HG03575 (cell line): ENCODE results near the gene RABAC1.
"Not testable (repeated sequence)": the region's sequence is repeated elsewhere in the genome, so short reads cannot be mapped to it uniquely, and the experiment has no call there.

Experiments used
- ATAC-seq: cut with Tn5 transposase; IDR thresholded peaks from one replicate; pipeline ENCODE4 v1.9.1; 2021; ENCODE audit not compliant: unreplicated experiment, insufficient number of reproducible peaks, low FRiP score; ENCODE audit errors: extremely low read depth

RABAC1 gene

DNA sequence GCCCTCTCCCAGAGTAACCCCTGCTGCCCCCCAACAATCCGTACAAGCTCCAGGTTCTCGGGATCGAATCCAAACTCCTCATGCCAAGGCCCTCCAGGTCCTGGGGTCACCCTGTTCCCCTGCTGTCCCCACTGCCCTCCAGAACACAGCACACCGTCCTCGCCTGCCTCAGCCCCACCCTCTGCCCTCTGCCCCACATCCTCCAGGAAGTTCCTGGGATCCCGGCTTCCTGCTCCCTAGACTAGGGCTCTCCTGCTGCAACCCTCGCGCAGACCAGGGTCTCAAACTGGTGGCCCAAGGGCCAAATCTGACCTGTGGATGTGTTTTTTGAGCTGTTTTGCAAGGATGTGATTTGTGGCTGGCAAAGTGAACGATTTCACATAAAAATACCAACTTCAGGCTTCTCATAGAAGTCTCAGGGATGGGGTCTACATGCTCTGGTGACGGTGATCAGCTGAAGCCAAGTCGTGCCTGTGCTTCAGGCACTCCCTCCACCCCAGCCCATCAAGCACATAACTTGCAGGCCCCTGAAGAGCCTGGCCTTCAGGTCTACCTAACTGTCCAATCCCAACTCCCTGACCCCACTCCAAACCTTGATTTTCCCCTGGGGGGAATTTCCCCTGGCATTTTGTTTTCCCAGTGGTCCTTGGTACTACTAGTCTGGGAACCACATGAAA lies 1.8 kb downstream of the RABAC1 start:
- no peak for ATAC-seq

- ATAC-seq, result no peak
These were observed 2.5 kb downstream of the RABAC1 start for GRCh38 chr19:41956621-41957020.

GRCh38 chr19:41955521-41955920 lies 3.6 kb downstream of the RABAC1 start:
- no peak for ATAC-seq

GRCh38 chr19:41951686-41952172 lies 7.4 kb downstream of the RABAC1 start:
- ATAC-seq, result no peak

GRCh38 chr19:41947091-41947490 lies 12.0 kb downstream of the RABAC1 start:
- ATAC-seq, result no peak

DNA sequence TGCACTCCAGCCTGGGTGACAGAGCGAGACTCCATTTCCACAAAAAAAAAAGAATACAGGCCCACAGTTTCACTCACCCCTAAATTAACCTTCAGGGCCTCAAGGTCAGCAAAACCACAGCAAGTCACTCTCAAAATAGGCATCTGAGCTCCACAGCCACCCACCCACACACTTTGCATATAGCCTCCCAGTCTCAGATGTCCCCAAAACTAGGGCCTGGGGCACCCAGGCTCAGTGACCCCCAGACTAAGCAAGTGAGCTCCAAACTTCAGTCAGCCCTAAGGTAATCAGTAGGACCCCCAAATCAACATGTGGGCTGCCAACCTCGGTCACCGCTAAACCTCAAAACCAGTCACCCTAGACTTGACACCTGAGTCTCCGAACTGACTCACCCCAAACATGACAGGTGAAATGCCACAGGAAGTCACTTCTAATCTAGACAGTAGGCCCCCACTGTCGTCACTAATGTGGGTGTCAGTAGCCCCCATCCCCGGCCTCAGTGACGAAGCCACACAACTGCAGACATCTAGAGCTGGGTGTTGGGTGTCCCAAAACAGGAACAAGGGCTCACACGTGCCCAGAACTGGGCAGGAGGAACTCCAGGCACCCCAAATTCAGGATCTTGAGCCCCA lies 13.9 kb downstream of the RABAC1 start:
- ATAC-seq, result peak; percentile 66

DNA sequence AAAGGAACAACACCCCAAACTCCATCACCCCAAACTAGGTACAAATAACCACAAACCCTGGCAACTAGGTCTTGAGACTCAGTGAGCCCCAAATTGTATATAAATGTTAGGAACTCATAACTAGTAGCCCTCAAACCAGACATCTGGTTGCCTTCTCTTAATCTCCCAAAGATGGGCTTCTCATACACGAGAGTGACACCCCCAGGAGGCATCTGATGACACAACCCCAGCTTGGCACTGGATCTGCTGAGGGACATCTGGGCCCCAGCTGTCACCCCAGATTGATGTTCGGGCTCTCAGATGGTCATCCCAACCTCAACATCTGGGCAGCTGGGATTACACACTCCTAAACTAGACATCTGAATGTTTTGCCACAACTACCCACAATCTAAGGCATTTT lies 14.8 kb downstream of the RABAC1 start:
- no peak for ATAC-seq

DNA sequence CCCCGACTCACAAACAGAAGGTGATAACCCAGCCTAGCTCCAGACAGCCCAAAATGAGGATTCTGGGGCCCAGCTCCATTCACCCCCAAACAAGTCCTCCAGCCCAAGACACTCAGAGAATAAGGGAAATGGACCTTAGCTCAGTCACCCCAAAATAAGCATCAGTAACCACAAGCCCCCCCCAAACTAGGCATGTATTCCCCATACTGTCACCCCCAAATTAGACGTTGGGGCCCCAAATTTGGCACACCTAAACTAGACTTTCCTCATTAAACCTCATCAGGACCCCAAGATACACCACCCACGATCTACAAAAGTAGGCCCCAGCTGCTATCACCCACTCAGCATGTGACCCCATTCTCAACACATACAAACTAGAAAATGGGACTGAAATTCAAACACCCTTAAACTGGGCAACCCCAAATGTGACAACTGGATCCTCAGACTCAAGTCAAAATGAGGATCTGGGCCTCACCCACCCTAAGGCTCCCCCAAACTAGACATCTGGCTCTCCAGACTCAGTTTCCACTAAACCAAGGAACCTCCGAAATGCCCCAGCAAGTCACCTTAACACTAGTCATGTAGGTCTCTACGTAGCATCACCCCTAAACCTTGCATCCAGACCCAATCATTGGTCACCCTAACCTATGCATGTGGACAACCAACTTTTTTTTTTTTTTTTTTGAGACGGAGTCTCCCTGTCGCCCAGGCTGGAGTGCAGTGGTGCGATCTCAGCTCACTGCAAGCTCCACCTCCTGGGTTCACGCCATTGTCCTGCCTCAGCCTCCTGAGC lies 17.5 kb downstream of the RABAC1 start:
- no peak for ATAC-seq

DNA sequence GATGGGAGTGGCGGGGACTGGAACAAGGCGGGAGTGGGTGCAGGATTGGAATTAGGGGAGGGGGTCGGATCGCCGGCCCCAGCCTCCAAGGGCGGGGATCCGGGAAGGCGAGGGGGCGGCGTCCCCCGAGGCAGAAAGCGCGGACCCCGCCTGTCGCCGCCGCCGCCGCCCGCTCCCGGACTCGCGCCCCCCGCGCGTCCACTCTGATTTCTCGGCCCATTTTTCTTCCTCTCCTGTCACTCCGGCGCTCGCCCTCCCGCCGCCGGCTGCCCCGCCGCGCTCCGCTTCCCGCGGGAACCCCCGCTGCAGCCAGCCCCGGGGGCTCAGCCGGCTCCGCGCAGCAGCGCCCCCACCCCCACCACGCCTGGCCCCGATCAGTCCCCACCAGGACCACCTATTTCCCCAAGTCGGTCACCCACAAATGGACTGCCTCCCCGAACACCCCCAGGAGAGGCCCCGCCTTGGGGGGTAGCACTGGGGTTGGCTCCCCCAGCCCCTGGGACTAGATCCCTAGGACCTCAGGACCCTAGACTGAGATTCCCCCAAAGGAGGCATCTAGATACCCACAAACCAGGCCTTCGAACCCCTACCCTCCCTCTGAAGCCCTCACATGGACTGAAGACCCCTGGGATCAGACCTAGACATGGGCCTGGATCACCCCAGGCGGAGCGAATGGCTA lies 18.3 kb downstream of the RABAC1 start:
- ATAC-seq, result no peak

- ATAC-seq, result no peak
These were observed 19.0 kb downstream of the RABAC1 start for GRCh38 chr19:41939861-41940730.

DNA sequence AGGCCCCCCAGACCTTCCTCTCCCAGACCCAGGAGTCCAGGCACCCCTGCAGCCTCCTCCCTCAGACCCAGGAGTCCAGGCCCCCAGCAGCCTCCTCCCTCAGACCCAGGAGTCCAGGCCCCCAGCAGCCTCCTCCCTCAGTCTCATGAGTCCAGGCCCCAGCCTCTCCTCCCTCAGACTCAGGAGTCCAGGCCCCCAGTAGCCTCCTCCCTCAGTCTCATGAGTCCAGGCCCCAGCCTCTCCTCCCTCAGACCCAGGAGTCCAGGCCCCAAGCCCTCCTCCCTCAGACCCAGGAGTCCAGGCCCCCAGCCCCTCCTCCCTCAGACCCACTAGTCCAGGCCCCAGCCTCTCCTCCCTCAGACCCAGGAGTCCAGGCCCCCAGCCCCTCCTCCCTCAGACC lies 19.9 kb downstream of the RABAC1 start:
- ATAC-seq, result not testable (repeated sequence)

GRCh38 chr19:41937525-41938468 lies 21.3 kb downstream of the RABAC1 start:
- ATAC-seq, result no peak

DNA sequence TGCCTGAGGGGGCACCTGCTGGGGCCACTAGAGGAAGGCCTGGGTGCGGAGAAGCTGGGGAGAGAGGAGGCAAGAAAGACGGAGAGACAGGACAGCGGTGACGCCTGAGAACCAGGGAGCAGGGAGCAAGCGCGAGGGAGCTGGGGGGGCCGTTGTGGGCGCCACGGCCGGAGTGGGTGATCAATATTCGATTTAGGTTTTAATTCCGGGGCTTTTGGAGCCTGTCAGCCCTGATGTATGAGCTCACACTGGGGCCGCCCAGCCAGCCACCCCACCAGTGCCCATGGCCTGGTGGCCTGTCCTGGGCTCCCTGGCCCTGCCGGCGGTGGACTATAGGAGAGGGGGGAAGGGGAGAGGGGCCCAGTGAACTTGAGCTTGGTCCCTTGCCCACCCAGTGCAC lies 22.2 kb downstream of the RABAC1 start:
- ATAC-seq, result no peak

DNA sequence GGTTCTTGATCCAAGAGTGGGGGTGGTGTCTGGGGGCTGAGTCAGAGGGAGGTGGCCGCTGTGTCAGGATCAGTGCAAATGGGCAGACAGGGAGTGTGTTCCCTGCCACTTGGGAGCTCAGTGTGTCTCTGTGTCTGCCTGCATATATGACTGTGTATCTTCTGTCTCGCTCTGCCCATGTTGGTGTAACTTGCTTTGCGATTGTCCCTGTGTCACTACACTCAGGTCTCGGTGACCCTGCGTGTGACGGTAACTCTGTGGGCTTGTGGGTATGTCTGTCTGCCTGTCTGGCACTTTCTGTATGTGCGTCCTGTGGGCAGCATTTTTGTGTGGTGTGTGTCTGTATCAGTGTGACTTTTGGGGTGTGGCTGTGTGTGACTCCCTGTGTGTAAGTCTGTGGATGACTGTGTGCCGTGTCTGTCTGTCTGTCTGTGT lies 22.7 kb downstream of the RABAC1 start:
- ATAC-seq, result no peak

- ATAC-seq, result no peak
These were observed 23.2 kb downstream of the RABAC1 start for GRCh38 chr19:41935760-41936415.

GRCh38 chr19:41934849-41935374 lies 24.2 kb downstream of the RABAC1 start:
- ATAC-seq, result no peak
